Hippocampal formation (tissue), 2 donors: ENCODE results near the gene EIF3A.
A peak's percentile ranks its signal among the peaks of the same experiment; 100 is the strongest.
"Not testable (repeated sequence)": the region's sequence is repeated elsewhere in the genome, so short reads cannot be mapped to it uniquely, and the experiment has no call there.

ENCODE experiments used
- DNase-seq, 2 donors: peaks; one replicate each; lab custom pipeline; 2025; lab: John Stamatoyannopoulos, UW

Gene EIF3A

GRCh38 chr10:119101366-119102098, 20.9 kb upstream of the EIF3A start:
- DNase-seq: no peak

- no peak for DNase-seq
Observed at GRCh38 chr10:119100434-119101238, 20.0 kb upstream of the EIF3A start.

GRCh38 chr10:119098576-119098975, 18.0 kb upstream of the EIF3A start:
- no peak for DNase-seq

- DNase-seq: not testable (repeated sequence)
Observed at GRCh38 chr10:119096641-119097415, 16.2 kb upstream of the EIF3A start.

- no peak for DNase-seq
Observed at GRCh38 chr10:119095640-119096039, 15.0 kb upstream of the EIF3A start.

GRCh38 chr10:119090968-119091367, 10.4 kb upstream of the EIF3A start:
- DNase-seq: no peak

- no peak for DNase-seq
Observed at GRCh38 chr10:119090026-119090795, 9.6 kb upstream of the EIF3A start.

GRCh38 chr10:119087271-119087882, 6.8 kb upstream of the EIF3A start:
- no peak for DNase-seq

- DNase-seq: no peak
Observed at GRCh38 chr10:119084896-119085295, 4.3 kb upstream of the EIF3A start.

GRCh38 chr10:119079599-119080520, 757 bp downstream of the EIF3A start:
- peak; percentile 10 to 60 for DNase-seq

GRCh38 chr10:119078422-119079179, 2.0 kb downstream of the EIF3A start:
- DNase-seq: no peak

GRCh38 chr10:119073584-119073983, 7.0 kb downstream of the EIF3A start:
- DNase-seq: no peak

GRCh38 chr10:119070395-119071165, 10.0 kb downstream of the EIF3A start:
- no peak for DNase-seq

GRCh38 chr10:119061926-119062325, 18.7 kb downstream of the EIF3A start:
- DNase-seq: no peak

GRCh38 chr10:119061352-119061751, 19.3 kb downstream of the EIF3A start:
- DNase-seq: no peak

GRCh38 chr10:119060107-119060506, 20.5 kb downstream of the EIF3A start:
- DNase-seq: no peak

GRCh38 chr10:119059557-119059956, 21.1 kb downstream of the EIF3A start:
- no peak for DNase-seq

GRCh38 chr10:119058010-119058409, 22.6 kb downstream of the EIF3A start:
- DNase-seq: no peak

- DNase-seq: no peak
Observed at GRCh38 chr10:119055472-119055871, 25.1 kb downstream of the EIF3A start.
